Measurements from ENCODE around the gene DISC1.
A peak's percentile ranks its signal among the peaks of the same experiment; 100 is the strongest.
"Not testable (repeated sequence)": the region's sequence is repeated elsewhere in the genome, so short reads cannot be mapped to it uniquely, and the experiment has no call there.

Gene DISC1

GRCh38 chr1:231606712-231607111 is 19.9 kb upstream of the DISC1 start:
- DNase-seq = no peak

- DNase-seq = no peak
Observed at GRCh38 chr1:231610388-231610787, 16.2 kb upstream of the DISC1 start.

DNA sequence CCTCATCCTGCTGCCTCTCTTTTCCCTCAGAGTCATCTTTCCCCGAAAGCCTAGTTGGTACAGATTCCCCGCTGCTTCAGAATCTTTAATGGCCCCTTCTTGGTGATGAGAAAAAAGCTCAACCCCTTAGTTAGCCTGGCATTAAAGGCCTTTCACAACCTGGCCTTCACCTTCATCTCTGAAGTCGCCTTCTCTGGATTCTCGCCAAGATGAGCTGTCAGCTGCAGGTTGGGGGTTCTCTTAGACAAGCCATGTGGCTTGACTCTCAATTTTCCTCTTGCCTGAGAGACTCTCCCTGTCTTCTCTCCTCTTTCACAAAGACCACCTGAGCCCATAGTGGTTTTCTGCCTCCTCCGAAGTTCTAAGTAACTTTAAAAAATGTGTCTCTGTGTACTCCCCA is 15.5 kb upstream of the DISC1 start:
- no peak for DNase-seq

DNA sequence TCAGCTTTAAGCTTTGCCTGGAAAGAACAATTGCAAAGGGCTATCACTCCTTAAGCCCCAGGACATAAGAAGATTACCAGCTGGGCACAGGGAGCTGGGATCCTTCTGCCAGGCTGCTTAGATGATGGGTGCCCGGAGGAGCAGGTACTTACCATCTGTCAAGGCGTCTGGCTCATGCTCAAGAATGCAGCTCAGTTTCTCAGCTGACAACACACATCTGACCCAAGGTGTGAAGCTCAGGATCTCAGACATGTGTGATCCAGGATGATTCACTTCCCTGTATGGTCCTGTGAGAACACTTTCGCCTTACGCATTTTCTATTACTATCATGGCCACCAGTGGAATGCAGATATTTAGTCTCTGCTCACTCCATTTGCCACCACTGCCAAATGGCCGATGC is 14.7 kb upstream of the DISC1 start:
- DNase-seq = no peak

GRCh38 chr1:231612393-231613089 is 14.0 kb upstream of the DISC1 start:
- DNase-seq = no peak

GRCh38 chr1:231613419-231614349 is 12.9 kb upstream of the DISC1 start:
- no peak for DNase-seq

- no peak for DNase-seq
Observed at GRCh38 chr1:231616667-231617066, 9.9 kb upstream of the DISC1 start.

DNA sequence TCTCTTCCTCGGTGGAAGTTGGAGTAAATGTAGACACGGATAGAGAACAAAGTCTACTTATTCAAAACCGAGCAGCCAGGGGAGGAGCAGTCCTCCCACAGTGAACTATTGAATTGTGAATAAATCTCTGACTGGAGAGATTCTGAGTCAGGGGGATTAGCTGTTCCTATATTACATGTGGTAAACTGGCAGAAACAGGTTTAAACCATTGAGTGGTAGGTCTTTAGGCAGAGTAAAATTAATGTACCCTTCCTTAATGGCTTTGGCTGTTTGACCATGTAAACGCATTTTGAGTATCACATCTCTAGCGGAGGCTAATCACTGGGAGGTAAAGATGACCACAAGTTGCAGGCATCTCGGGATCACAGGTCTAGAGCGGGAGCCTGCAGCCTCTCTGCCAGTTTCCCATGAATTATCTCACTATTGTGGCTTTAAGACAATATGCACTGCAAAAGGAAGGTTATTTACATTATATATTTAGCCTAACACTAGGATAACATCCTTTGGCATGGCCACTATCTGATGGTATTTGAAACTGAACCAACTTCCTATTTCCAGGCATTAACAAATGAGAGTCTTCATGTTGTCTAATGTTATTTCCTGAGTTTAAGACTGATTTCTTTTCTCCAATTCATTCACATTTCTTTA is 7.9 kb upstream of the DISC1 start:
- DNase-seq = no peak

DNA sequence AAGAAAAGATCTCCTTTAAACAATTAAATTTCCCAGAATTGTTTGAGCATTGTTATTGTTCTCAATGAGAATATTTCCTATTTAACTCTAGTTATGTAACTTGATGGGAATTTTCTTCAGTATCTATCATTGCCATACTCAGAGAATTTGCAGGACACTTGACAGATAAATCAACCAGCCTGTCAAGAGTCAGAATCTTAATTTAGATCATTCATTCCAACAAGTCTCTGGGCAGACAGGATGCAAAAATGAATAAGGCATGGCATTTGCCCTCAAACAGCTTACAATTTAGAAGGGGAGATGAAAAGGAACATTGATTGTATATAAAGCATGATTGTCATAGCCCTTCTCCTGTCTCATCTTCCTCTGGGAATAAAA is 7.3 kb upstream of the DISC1 start:
- DNase-seq = no peak

GRCh38 chr1:231625042-231625441 is 1.5 kb upstream of the DISC1 start:
- DNase-seq = not testable (repeated sequence)

GRCh38 chr1:231625975-231626534 is 535 bp upstream of the DISC1 start:
- no peak for DNase-seq

GRCh38 chr1:231626951-231627614 is 493 bp downstream of the DISC1 start:
- DNase-seq = peak; percentile 71

GRCh38 chr1:231628207-231628876 is 1.8 kb downstream of the DISC1 start:
- peak; percentile 80 for DNase-seq

- no peak for DNase-seq
Observed at GRCh38 chr1:231629132-231629531, 2.5 kb downstream of the DISC1 start.

- no peak for DNase-seq
Observed at GRCh38 chr1:231630558-231631205, 4.1 kb downstream of the DISC1 start.

DNA sequence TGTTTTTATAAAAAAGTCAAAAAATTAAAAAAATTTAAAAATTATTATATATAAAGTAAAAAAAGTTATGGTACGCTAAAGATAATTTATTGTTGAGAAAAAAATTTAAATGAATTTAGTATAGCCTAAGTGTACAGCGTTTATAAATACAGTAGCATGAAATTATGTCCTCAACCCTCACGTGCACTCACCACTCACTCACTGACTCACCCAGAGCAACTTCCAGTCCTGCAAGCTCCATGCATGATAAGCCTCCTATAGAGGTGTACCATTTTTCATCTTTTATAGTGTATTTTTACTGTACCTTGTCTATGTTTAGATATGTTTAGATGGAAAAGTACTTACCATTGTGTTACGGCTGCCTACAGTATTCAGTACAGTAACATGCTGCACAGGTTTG is 5.1 kb downstream of the DISC1 start:
- no peak for DNase-seq

DNA sequence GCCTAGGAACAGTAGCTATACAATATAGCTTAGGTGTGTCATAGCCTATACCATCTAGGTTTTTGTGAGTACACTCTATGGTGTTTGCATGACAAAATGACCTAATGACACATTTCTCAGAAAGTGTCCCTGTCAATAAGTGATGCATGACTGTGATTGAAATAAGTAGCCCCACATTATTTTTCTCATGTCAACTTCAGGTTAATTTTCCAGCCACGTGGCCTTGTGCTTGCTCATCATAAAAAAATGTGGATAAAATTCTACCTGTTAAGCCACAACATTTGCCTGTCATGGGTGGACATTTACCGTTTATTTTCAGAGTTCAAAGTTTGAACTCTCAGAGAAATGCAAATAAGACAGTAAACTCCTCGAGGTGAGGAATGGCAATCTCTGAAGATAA is 5.5 kb downstream of the DISC1 start:
- no peak for DNase-seq

DNA sequence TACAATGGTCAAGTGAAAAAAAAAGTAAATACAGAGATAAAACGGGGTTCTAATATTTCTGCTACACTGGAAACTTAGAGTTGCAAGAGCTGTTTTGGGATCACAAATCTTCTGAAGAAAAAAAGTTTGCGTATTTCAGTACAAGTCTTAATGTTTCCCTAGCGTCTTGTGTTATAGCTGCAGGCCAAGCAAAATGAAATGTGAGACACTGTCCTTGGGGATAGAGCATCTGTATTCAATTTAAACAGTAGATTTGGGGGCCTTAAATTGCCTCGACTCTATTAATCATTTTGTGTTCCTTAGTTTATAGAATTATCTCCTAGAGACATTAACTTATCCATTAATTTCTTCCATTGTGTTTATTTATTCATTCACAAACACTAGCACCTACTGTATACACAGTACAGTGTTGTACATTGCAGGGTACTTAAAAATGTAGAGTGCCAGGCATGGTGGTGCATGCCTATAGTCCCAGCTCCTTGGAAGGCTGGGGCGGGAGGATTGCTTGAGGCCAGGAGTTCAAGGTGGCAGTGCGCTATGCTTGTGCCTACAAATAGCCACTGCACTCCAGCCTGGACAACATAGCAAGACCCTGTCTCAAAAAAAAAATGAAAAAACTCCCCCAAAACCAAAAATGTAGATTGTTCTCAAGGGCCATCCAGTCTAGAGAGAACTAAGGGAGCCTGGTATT is 7.9 kb downstream of the DISC1 start:
- DNase-seq = no peak

- no peak for DNase-seq
Observed at GRCh38 chr1:231636157-231636556, 9.6 kb downstream of the DISC1 start.

DNA sequence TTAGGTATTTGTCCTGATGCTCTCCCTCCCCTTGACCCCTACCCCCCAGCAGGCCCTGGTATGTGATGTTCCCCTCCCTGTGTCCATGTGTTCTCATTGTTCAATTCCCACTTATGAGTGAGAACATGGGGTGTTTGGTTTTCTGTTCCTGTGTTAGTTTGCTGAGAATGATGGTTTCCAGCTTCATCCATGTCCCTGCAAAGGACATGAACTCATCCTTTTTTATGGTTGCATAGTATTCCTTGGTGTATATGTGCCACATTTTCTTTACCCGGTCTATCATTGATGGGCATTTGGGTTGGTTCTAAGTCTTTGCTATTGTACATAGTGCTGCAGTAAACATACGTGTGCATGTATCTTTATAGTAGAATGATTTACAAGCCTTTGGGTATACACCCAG is 10.3 kb downstream of the DISC1 start:
- not testable (repeated sequence) for DNase-seq

DNA sequence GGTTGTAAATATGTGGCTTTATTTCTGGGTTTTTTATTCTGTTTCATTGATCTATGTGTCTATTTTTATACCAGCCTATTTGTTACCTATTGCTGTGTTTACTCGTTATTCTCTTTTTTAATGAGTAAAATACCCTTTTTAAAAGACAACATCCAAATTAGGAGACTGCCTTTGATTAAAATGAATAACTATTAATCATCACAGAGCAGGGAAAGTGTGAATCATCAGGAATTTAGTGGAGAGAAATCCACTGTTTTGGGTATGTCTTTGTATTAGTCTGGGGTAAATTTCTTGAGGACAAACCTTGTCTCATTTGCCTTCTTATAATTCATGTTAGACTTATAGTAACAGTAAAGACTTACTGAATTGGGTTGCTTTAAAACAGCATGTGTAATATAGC is 12.1 kb downstream of the DISC1 start:
- no peak for DNase-seq
